PC-3 (cell line): ENCODE measurements around the gene BCAS3. TPM values are rescaled to one million over a fixed set of nuclear protein-coding genes. Genes with fewer than 3 reads are reported as not detected.

ENCODE experiments used
- ATAC-seq: fragments of 200-7000 bp; cut with Tn5 transposase; 2 replicates; pipeline ENCODE4 v1.9.1; 2020; ENCODE audit warnings: mild to moderate bottlenecking, moderate library complexity
- BruUV-seq: library from RNA; stranded (reverse); fragments of 400-500 nt; replicated peaks from 2 replicates; lab custom pipeline; 2021; lab: Mats Ljungman, UMichigan
- CTCF ChIA-PET: fragments of 300-600 bp; sonication (Branson Sonifier 250); formaldehyde crosslinking; loops from one replicate; lab custom pipeline; 2022; ENCODE audit warnings: antibody characterized with exemption; lab: Charles Lee
- POLR2A ChIA-PET: fragments of 300-600 bp; sonication (Branson Sonifier 250); formaldehyde crosslinking; loops from one replicate; lab custom pipeline; 2022; ENCODE audit warnings: antibody characterized with exemption; ENCODE audit not compliant: unreplicated experiment; lab: Charles Lee
- DNase-seq: peaks from one replicate; pipeline ENCODE4 v3.0.0-alpha.2; 2015
- H2AFZ ChIP-seq: fragments of 300-600 bp; sonication (generic); 2 replicates; pipeline ENCODE4 v1.6.0; 2016; ENCODE audit warnings: antibody characterized with exemption, low read length
- H3F3A ChIP-seq: fragments of 300-600 bp; sonication (generic); one replicate; pipeline ENCODE4 v1.6.0; 2017; ENCODE audit warnings: antibody characterized with exemption, low read length, control low read depth, mild to moderate bottlenecking; ENCODE audit not compliant: unreplicated experiment
- H3K27ac ChIP-seq: fragments of 300-600 bp; sonication (generic); 2 replicates; pipeline ENCODE4 v1.5.1; 2016; ENCODE audit warnings: mild to moderate bottlenecking, low read length
- H3K27me3 ChIP-seq: fragments of 300-600 bp; sonication (generic); 2 replicates; pipeline ENCODE4 v1.6.1; 2016; ENCODE audit warnings: low read length, mixed read lengths
- H3K36me3 ChIP-seq: fragments of 300-600 bp; sonication (generic); 2 replicates; pipeline ENCODE4 v1.6.1; 2016; ENCODE audit warnings: low read depth, mixed run types, low read length, mixed read lengths
- H3K4me1 ChIP-seq: fragments of 300-600 bp; sonication (generic); 2 replicates; pipeline ENCODE4 v1.5.1; 2016; ENCODE audit warnings: low read length; ENCODE audit not compliant: insufficient read depth
- H3K4me2 ChIP-seq: fragments of 300-600 bp; sonication (generic); 2 replicates; pipeline ENCODE4 v1.6.0; 2016; ENCODE audit warnings: low read length
- H3K4me3 ChIP-seq: fragments of 300-600 bp; sonication (generic); 2 replicates; pipeline ENCODE4 v1.5.1; 2016; ENCODE audit warnings: mild to moderate bottlenecking, low read length, mixed read lengths
- H3K79me2 ChIP-seq: fragments of 300-600 bp; sonication (generic); 2 replicates; pipeline ENCODE4 v1.6.1; 2017; ENCODE audit warnings: low read length, mixed read lengths
- H3K9ac ChIP-seq: fragments of 300-600 bp; sonication (generic); 2 replicates; pipeline ENCODE4 v1.6.0; 2016; ENCODE audit warnings: mild to moderate bottlenecking, low read length
- H3K9me2 ChIP-seq: fragments of 300-600 bp; sonication (generic); replicated peaks from 2 replicates; pipeline ENCODE4 v1.6.1; 2016; ENCODE audit warnings: mixed run types, low read length, mixed read lengths
- H3K9me3 ChIP-seq: fragments of 300-600 bp; sonication (generic); 2 replicates; pipeline ENCODE4 v1.6.1; 2016; ENCODE audit warnings: low read length, mixed read lengths
- H4K20me1 ChIP-seq: fragments of 300-600 bp; sonication (generic); 2 replicates; pipeline ENCODE4 v1.6.1; 2016; ENCODE audit warnings: low read length, mixed read lengths
- CTCF ChIP-seq: fragments of 300-600 bp; sonication (generic); conservative IDR thresholded peaks from 2 replicates; pipeline ENCODE4 v1.5.1; 2017; ENCODE audit warnings: antibody characterized with exemption, low read depth, mild to moderate bottlenecking, low read length
- EZH2 ChIP-seq: fragments of 300-600 bp; sonication (generic); IDR thresholded peaks from one replicate; pipeline ENCODE4 v1.6.1; 2017; ENCODE audit warnings: antibody characterized with exemption, mild to moderate bottlenecking, low read length; ENCODE audit not compliant: unreplicated experiment
- EZH2phosphoT487 ChIP-seq: fragments of 300-600 bp; sonication (generic); IDR thresholded peaks from 2 replicates; pipeline ENCODE4 v1.6.1; 2018; ENCODE audit warnings: mild to moderate bottlenecking, antibody characterized with exemption, low read length, borderline replicate concordance
- intact Hi-C: fragments of 100-400 bp; cut with micrococcal nuclease; formaldehyde crosslinking; loops from 2 replicates; pipeline ENCODE4 v1.9.0; 2023
- total RNA-seq: library from RNA; depleted of rRNA; stranded (reverse); fragments of >200 nt; gene quantifications from 2 replicates; pipeline ENCODE4 v1.2.3, GENCODE V29; 2014

BCAS3 gene
- total RNA-seq, 1 experiment from 2014 or later = 25.9 TPM

DNA sequence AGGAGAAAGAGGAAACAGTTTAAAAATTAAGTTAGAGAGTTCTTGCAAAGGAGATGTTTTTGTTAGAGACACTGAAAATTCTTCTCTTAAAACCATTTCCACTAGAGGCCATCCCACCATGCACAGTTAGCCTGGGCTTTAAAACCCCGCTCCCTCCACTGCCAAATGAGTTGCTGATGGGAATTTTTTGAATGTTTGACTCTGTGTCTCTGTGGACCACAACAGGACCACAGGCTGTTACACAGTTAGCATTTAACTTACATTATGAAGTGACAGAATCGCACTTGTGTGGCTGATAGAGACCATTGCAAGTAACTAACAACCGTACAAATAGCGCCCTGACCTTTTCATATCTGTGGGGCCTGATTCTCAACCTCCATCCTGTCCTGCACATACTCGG, 647.3 kb downstream of the BCAS3 start:
- Histone ChIP-seq H3F3A (no peaks in the 10 kb centered on the region), H3K36me3 (no peaks in the 10 kb centered on the region), H3K4me2 (peak overlapping the region; percentile 30), H3K27ac (peak overlapping the region; percentile 71), H4K20me1 (no peaks in the 10 kb centered on the region), H2AFZ (peak overlapping the region; percentile 8; the same call in 1 of the 2 replicates), H3K4me1 (peaks cover 26% of the 10 kb centered on the region), H3K4me3 (no peak overlapping the region), H3K27me3 (no peaks in the 10 kb centered on the region), H3K9me3 (no peaks in the 10 kb centered on the region), H3K79me2 (no peaks in the 10 kb centered on the region), H3K9ac (peak overlapping the region; percentile 14; the same call in 1 of the 2 replicates), H3K9me2 (no peaks in the 10 kb centered on the region)
- TF ChIP-seq CTCF (no peak), EZH2phosphoT487 (no peak), EZH2 (no peak)
- ChIA-PET CTCF (no interaction called here), POLR2A (interaction anchor here (0.6 kb wide), 1 partner anchor 592 kb away, joined by 4 read pairs; no protein-coding TSS in a partner anchor)
- DNase-seq (no peak), ATAC-seq (no peak)
- intact Hi-C loops = no loop called here
- BruUV-seq = no TSS peak

DNA sequence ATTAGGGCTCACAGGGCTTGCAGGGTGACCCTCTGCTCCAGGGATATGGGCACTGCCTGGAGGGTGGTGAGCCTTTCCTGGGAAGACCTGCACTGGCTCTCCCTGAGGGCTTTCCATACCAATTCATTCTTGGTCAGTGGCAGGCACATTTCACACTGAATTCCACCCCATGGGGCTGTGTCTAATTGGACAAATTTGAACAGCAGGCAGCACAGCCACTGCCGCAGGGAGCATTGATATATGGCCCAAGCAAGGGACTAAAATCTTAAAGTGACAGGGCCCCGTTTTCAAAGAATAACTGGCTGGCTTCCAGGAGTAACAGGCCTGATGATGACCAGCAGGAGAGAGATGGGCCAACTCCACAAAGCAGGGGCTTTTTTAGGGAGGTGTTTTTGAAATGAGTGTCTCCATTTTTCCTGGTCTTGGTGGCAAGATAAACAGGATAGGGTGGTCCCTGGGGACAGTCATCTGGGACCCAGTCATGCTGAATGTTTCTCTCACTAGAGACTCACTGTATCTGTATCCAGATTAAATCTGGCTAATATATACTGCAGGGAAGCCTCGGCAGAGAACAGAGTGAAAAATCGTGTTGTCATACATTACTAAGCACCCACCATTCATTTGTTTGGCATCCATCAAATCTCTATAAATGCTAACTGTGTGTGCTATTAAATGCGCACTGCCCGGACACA, 647.9 kb downstream of the BCAS3 start:
- no TSS peak for BruUV-seq
- Histone ChIP-seq H3F3A (no peaks in the 10 kb centered on the region), H3K9me3 (no peaks in the 10 kb centered on the region), H4K20me1 (no peaks in the 10 kb centered on the region), H3K9me2 (no peaks in the 10 kb centered on the region), H3K4me2 (peak overlapping the region; percentile 30), H3K36me3 (no peaks in the 10 kb centered on the region), H3K9ac (peak overlapping the region; percentile 23; the same call in 1 of the 2 replicates), H3K27me3 (no peaks in the 10 kb centered on the region), H3K27ac (peak overlapping the region; percentile 71), H2AFZ (peak overlapping the region; percentile 16; the same call in 1 of the 2 replicates), H3K4me3 (no peak overlapping the region), H3K4me1 (peaks cover 26% of the 10 kb centered on the region), H3K79me2 (no peaks in the 10 kb centered on the region)
- ATAC-seq = peak; percentile 89
- TF ChIP-seq EZH2 (no peak), EZH2phosphoT487 (no peak), CTCF (no peak)
- peak; percentile 82 for DNase-seq
- ChIA-PET CTCF (no interaction called here), POLR2A (interaction anchor here (0.6 kb wide), 1 partner anchor 150 kb away, joined by 10 read pairs; no protein-coding TSS in a partner anchor)
- intact Hi-C loops = no loop called here

GRCh38 chr17:61326330-61326729, 648.7 kb downstream of the BCAS3 start:
- H3K4me2 ChIP-seq = peak overlapping the region; percentile 30
- H3K27ac ChIP-seq = peak overlapping the region; percentile 71
- intact Hi-C loops = no loop called here
- no peaks in the 10 kb centered on the region for H3K27me3 ChIP-seq
- H3K79me2 ChIP-seq = no peaks in the 10 kb centered on the region
- ATAC-seq (no peak), DNase-seq (no peak)
- ChIA-PET CTCF (no interaction called here), POLR2A (interaction anchor here (0.6 kb wide), 1 partner anchor 150 kb away, joined by 10 read pairs; no protein-coding TSS in a partner anchor)
- peak overlapping the region; percentile 23 for H3K9ac ChIP-seq
- H4K20me1 ChIP-seq = no peaks in the 10 kb centered on the region
- H3K4me1 ChIP-seq = peaks cover 26% of the 10 kb centered on the region
- no peaks in the 10 kb centered on the region for H3F3A ChIP-seq
- H3K36me3 ChIP-seq = no peaks in the 10 kb centered on the region
- no peaks in the 10 kb centered on the region for H3K9me2 ChIP-seq
- H2AFZ ChIP-seq = peak overlapping the region; percentile 16
- BruUV-seq = no TSS peak
- no peaks in the 10 kb centered on the region for H3K9me3 ChIP-seq
- no peak overlapping the region for H3K4me3 ChIP-seq
- TF ChIP-seq EZH2phosphoT487 (no peak), EZH2 (no peak), CTCF (no peak)
